Measurements from ENCODE around the gene RPRD2. TPM values are rescaled to one million over a fixed set of nuclear protein-coding genes. Genes with fewer than 3 reads are reported as not detected.

Gene RPRD2
- total and polyA plus RNA-seq, 2 experiments from 2014 or later: 16.8 to 20.4 TPM

GRCh38 chr1:150473659-150474058, 109.7 kb downstream of the RPRD2 start:
- Mint-ChIP-seq H3K4me1 (peaks cover 21% of the 10 kb centered on the region), H3K36me3 (ENCODE audit: low read depth) (peaks cover 35% of the 10 kb centered on the region), H3K27ac (no peak overlapping the region), H3K27me3 (ENCODE audit: insufficient read depth, low read depth, poor library complexity) (peaks cover 16% of the 10 kb centered on the region), H3K9me3 (no peaks in the 10 kb centered on the region), H3K4me3 (no peak overlapping the region)
- no peaks in the 10 kb centered on the region for H3F3A ChIP-seq (replicated peaks; ENCODE audit: low read depth)
- peak overlapping the region; percentile 28; the same call in 1 of the 2 replicates for H3K27ac ChIP-seq (ENCODE audit: low read depth)
- peak; percentile 25 for DNase-seq (ENCODE audit: low spot score)
- H4K20me1 ChIP-seq (replicated peaks; ENCODE audit: insufficient read depth): no peaks in the 10 kb centered on the region; the same call in 1 of the 2 replicates
- 0 out of 2 replicates have a peak, but pooled peaks cover 4% of the 10 kb centered on the region for H3K4me1 ChIP-seq (ENCODE audit: insufficient read depth)
- no peak for ATAC-seq
- H3K36me3 ChIP-seq (ENCODE audit: insufficient read depth): peaks cover 12% of the 10 kb centered on the region; the same call in 1 of the 2 replicates
- H3K79me2 ChIP-seq (replicated peaks; ENCODE audit: insufficient read depth): no peaks in the 10 kb centered on the region
- TF ChIP-seq ZNF114 (CRISPR knock-in tag; IDR thresholded peaks at IDR 0.05): no peak
- no peak overlapping the region for H3K4me2 ChIP-seq
- H3K9me2 ChIP-seq (ENCODE audit: insufficient read depth): no peaks in the 10 kb centered on the region
- no peak overlapping the region for H3K4me3 ChIP-seq
- H3K27me3 ChIP-seq (ENCODE audit: insufficient read depth): no peaks in the 10 kb centered on the region
- no peak overlapping the region for H2AFZ ChIP-seq

DNA sequence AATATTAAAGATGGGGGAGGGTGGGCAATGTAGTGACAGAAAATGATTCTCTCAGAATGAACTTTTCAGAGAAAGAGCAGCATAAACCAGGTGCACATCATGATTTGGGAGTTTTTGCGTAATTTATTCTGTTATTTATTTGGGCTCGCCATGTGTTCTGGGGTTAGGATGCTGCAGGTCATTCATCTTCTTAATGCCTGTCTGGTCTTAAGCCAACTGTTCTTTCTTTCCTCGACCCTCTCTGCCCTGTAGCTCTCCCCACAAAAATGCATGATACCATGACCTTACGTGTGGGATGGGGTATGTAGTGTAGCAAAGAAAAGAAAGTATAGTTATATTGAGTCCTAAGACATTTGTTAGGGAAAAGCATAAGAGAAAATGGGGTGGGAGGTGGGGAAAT, 110.9 kb downstream of the RPRD2 start:
- Mint-ChIP-seq H3K27ac (no peak overlapping the region), H3K4me1 (peaks cover 21% of the 10 kb centered on the region), H3K9me3 (no peaks in the 10 kb centered on the region), H3K36me3 (ENCODE audit: low read depth) (peaks cover 34% of the 10 kb centered on the region), H3K27me3 (ENCODE audit: insufficient read depth, low read depth, poor library complexity) (peaks cover 18% of the 10 kb centered on the region), H3K4me3 (no peak overlapping the region)
- H3K4me3 ChIP-seq: no peak overlapping the region
- peaks cover 4% of the 10 kb centered on the region; the same call in 1 of the 2 replicates for H3F3A ChIP-seq (replicated peaks; ENCODE audit: low read depth)
- no peak overlapping the region for H2AFZ ChIP-seq
- ATAC-seq (no peak), DNase-seq (ENCODE audit: low spot score) (no peak)
- no peak overlapping the region for H3K27ac ChIP-seq (ENCODE audit: low read depth)
- H3K27me3 ChIP-seq (ENCODE audit: insufficient read depth): no peaks in the 10 kb centered on the region
- H3K79me2 ChIP-seq (replicated peaks; ENCODE audit: insufficient read depth): no peaks in the 10 kb centered on the region
- H3K9me2 ChIP-seq (ENCODE audit: insufficient read depth): no peaks in the 10 kb centered on the region
- TF ChIP-seq EZH2 (IDR thresholded peaks at IDR 0.05; ENCODE audit: low read depth, unreplicated experiment) (no peak), ZNF331 (CRISPR knock-in tag; IDR thresholded peaks at IDR 0.05; ENCODE audit: low read depth) (no peak), NANOG (IDR thresholded peaks at IDR 0.05; ENCODE audit: borderline replicate concordance) (no peak)
- 0 out of 2 replicates have a peak, but pooled peaks cover 4% of the 10 kb centered on the region for H3K4me1 ChIP-seq (ENCODE audit: insufficient read depth)
- peaks cover 12% of the 10 kb centered on the region; the same call in 1 of the 2 replicates for H3K36me3 ChIP-seq (ENCODE audit: insufficient read depth)
- no peak overlapping the region for H3K4me2 ChIP-seq
- no peaks in the 10 kb centered on the region; the same call in 1 of the 2 replicates for H4K20me1 ChIP-seq (replicated peaks; ENCODE audit: insufficient read depth)

DNA sequence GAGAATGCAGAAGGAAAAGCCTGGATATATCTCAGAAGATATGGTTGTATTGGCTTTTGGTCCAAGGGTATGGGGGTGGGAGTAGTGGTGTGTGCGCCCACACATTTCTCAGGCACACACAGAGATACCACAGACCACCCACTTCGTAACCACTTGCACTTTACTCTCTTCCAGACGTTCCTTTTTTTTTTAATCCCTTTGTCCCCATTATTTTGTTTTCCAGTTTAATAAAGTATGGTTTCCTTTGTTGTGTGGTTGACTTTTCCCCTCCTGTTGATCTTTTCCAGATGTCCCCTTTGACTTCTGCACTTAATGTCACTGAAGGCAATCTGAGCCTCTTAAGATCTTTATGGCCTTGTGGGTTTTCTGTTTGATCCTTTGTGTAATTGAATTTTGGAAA, 112.8 kb downstream of the RPRD2 start:
- Histone ChIP-seq H3K4me1 (ENCODE audit: insufficient read depth) (0 out of 2 replicates have a peak, but pooled peaks cover 4% of the 10 kb centered on the region), H3F3A (replicated peaks; ENCODE audit: low read depth) (peaks cover 4% of the 10 kb centered on the region; the same call in 1 of the 2 replicates), H3K9me2 (ENCODE audit: insufficient read depth) (no peaks in the 10 kb centered on the region), H3K4me3 (no peak overlapping the region), H3K4me2 (no peak overlapping the region), H4K20me1 (replicated peaks; ENCODE audit: insufficient read depth) (no peaks in the 10 kb centered on the region; the same call in 1 of the 2 replicates), H3K36me3 (ENCODE audit: insufficient read depth) (peaks cover 2% of the 10 kb centered on the region; the same call in 1 of the 2 replicates), H3K27me3 (ENCODE audit: insufficient read depth) (no peaks in the 10 kb centered on the region), H2AFZ (no peak overlapping the region), H3K79me2 (replicated peaks; ENCODE audit: insufficient read depth) (no peaks in the 10 kb centered on the region), H3K27ac (ENCODE audit: low read depth) (0 out of 2 replicates have a peak overlapping the region, but pooled peaks have one; percentile 15)
- DNase-seq (ENCODE audit: low spot score): no peak
- no peaks in the 10 kb centered on the region for H3K9me3 Mint-ChIP-seq
- H3K36me3 Mint-ChIP-seq (ENCODE audit: low read depth): peaks cover 15% of the 10 kb centered on the region
- no peak overlapping the region for H3K4me3 Mint-ChIP-seq
- no peak for ATAC-seq
- peaks cover 16% of the 10 kb centered on the region for H3K4me1 Mint-ChIP-seq
- peaks cover 18% of the 10 kb centered on the region for H3K27me3 Mint-ChIP-seq (ENCODE audit: insufficient read depth, low read depth, poor library complexity)
- H3K27ac Mint-ChIP-seq: no peak overlapping the region
- TF ChIP-seq STAT1 (IDR thresholded peaks at IDR 0.05; ENCODE audit: unreplicated experiment): no peak
- no peak for TF ChIP-seq EZH2phosphoT487 (IDR thresholded peaks at IDR 0.05; ENCODE audit: unreplicated experiment)
- TF ChIP-seq POLR2AphosphoS5 (IDR thresholded peaks at IDR 0.05; ENCODE audit: low read depth): no peak
- TF ChIP-seq EZH2 (IDR thresholded peaks at IDR 0.05; ENCODE audit: low read depth, unreplicated experiment): no peak
- TF ChIP-seq CREB1 (CRISPR knock-in tag; IDR thresholded peaks at IDR 0.05; ENCODE audit: low read depth): no peak
- TF ChIP-seq, protein P1, sequence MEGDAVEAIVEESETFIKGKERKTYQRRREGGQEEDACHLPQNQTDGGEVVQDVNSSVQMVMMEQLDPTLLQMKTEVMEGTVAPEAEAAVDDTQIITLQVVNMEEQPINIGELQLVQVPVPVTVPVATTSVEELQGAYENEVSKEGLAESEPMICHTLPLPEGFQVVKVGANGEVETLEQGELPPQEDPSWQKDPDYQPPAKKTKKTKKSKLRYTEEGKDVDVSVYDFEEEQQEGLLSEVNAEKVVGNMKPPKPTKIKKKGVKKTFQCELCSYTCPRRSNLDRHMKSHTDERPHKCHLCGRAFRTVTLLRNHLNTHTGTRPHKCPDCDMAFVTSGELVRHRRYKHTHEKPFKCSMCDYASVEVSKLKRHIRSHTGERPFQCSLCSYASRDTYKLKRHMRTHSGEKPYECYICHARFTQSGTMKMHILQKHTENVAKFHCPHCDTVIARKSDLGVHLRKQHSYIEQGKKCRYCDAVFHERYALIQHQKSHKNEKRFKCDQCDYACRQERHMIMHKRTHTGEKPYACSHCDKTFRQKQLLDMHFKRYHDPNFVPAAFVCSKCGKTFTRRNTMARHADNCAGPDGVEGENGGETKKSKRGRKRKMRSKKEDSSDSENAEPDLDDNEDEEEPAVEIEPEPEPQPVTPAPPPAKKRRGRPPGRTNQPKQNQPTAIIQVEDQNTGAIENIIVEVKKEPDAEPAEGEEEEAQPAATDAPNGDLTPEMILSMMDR (conservative IDR thresholded peaks at IDR 0.05; ENCODE audit: low read depth in 2 of 2): no peak
- TF ChIP-seq, protein P2, sequence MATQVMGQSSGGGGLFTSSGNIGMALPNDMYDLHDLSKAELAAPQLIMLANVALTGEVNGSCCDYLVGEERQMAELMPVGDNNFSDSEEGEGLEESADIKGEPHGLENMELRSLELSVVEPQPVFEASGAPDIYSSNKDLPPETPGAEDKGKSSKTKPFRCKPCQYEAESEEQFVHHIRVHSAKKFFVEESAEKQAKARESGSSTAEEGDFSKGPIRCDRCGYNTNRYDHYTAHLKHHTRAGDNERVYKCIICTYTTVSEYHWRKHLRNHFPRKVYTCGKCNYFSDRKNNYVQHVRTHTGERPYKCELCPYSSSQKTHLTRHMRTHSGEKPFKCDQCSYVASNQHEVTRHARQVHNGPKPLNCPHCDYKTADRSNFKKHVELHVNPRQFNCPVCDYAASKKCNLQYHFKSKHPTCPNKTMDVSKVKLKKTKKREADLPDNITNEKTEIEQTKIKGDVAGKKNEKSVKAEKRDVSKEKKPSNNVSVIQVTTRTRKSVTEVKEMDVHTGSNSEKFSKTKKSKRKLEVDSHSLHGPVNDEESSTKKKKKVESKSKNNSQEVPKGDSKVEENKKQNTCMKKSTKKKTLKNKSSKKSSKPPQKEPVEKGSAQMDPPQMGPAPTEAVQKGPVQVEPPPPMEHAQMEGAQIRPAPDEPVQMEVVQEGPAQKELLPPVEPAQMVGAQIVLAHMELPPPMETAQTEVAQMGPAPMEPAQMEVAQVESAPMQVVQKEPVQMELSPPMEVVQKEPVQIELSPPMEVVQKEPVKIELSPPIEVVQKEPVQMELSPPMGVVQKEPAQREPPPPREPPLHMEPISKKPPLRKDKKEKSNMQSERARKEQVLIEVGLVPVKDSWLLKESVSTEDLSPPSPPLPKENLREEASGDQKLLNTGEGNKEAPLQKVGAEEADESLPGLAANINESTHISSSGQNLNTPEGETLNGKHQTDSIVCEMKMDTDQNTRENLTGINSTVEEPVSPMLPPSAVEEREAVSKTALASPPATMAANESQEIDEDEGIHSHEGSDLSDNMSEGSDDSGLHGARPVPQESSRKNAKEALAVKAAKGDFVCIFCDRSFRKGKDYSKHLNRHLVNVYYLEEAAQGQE (IDR thresholded peaks at IDR 0.05; ENCODE audit: unreplicated experiment): no peak
- TF ChIP-seq ZNF331 (CRISPR knock-in tag; IDR thresholded peaks at IDR 0.05; ENCODE audit: low read depth): no peak
- TF ChIP-seq JUNB (IDR thresholded peaks at IDR 0.05; ENCODE audit: unreplicated experiment): no peak
- no peak for TF ChIP-seq NANOG (IDR thresholded peaks at IDR 0.05; ENCODE audit: borderline replicate concordance)
